H1 (cell line): ENCODE measurements around the gene KRT77. TPM values are rescaled to one million over a fixed set of nuclear protein-coding genes. Genes with fewer than 3 reads are reported as not detected.

ENCODE experiments used
- CTCF ChIA-PET: fragments of 300-600 bp; sonication (Branson Sonifier 250); formaldehyde crosslinking; loops from one replicate; lab custom pipeline; 2021; ENCODE audit not compliant: partially characterized antibody; lab: Charles Lee
- POLR2A ChIA-PET: fragments of 300-600 bp; sonication (Branson Sonifier 250); formaldehyde crosslinking; loops from one replicate; lab custom pipeline; 2021; ENCODE audit warnings: inconsistent platforms; ENCODE audit not compliant: partially characterized antibody; lab: Charles Lee
- DNase-seq, 2 experiments: peaks; one replicate each; pipeline versions ENCODE4 v3.0.0 to v3.0.0-alpha.2; 2010 to 2022; ENCODE audit warnings: low spot score in 2 of 2, low read depth in 1 of 2, mixed read lengths in 1 of 2
- FAIRE-seq: peaks from 2 replicates; lab custom pipeline; 2011; peaks lifted over from hg19 to GRCh38; lab: Jason Lieb, UNC
- H2AFZ ChIP-seq: 2 replicates; pipeline ENCODE4 v1.8.1; 2012; ENCODE audit warnings: low read length, inconsistent platforms
- H2AK5ac ChIP-seq: 2 replicates; pipeline ENCODE4 v1.6.1; 2013; ENCODE audit warnings: low read depth, low read length
- H2BK120ac ChIP-seq: replicated peaks from 2 replicates; pipeline ENCODE3; 2013; ENCODE audit warnings: low read depth, low read length, inconsistent platforms
- H2BK12ac ChIP-seq: 2 replicates; pipeline ENCODE4 v1.6.1; 2013; ENCODE audit warnings: low read depth, low read length
- H2BK15ac ChIP-seq: 2 replicates; pipeline ENCODE4 v1.6.1; 2013; ENCODE audit warnings: low read length
- H2BK20ac ChIP-seq: 2 replicates; pipeline ENCODE4 v1.6.1; 2013; ENCODE audit warnings: low read length
- H2BK5ac ChIP-seq: 2 replicates; pipeline ENCODE4 v1.6.1; 2013; ENCODE audit warnings: low read depth, low read length
- H3K14ac ChIP-seq: 2 replicates; pipeline ENCODE4 v1.6.1; 2013; ENCODE audit warnings: inconsistent platforms; ENCODE audit not compliant: insufficient read length
- H3K18ac ChIP-seq: 2 replicates; pipeline ENCODE4 v1.6.1; 2013; ENCODE audit warnings: low read length; ENCODE audit errors: extremely low read depth
- H3K23ac ChIP-seq: 2 replicates; pipeline ENCODE4 v1.6.1; 2013; ENCODE audit warnings: inconsistent platforms; ENCODE audit not compliant: insufficient read length
- H3K23me2 ChIP-seq: 2 replicates; pipeline ENCODE4 v1.6.1; 2013; ENCODE audit warnings: low read depth, low read length
- H3K27ac ChIP-seq: 2 replicates; pipeline ENCODE4 v1.6.1; 2011; ENCODE audit warnings: low read depth, low read length, inconsistent platforms
- H3K27me3 ChIP-seq, 4 experiments: replicated peaks in 1 of 4; 1 replicate in 1 of 4; 2 replicates in 3 of 4; pipeline versions ENCODE4 v1.6.1 to v1.8.1; 2011 to 2013; ENCODE audit warnings: low read length in 3 of 4, mild to moderate bottlenecking in 3 of 4, inconsistent platforms in 2 of 4, mixed read lengths in 2 of 4, moderate library complexity in 1 of 4; ENCODE audit not compliant: control insufficient read depth in 3 of 4, insufficient read depth in 3 of 4; ENCODE audit errors: extremely low read depth in 1 of 4
- H3K36me3 ChIP-seq, 4 experiments: 2 replicates each; pipeline versions ENCODE4 v1.6.1 to v1.8.1; 2011 to 2013; ENCODE audit warnings: mild to moderate bottlenecking in 4 of 4, low read length in 3 of 4, moderate library complexity in 2 of 4, control low read depth in 1 of 4, inconsistent platforms in 1 of 4; ENCODE audit not compliant: insufficient read depth in 4 of 4, control insufficient read depth in 2 of 4
- H3K4ac ChIP-seq: replicated peaks from 2 replicates; pipeline ENCODE3; 2013; ENCODE audit warnings: low read length, low read depth, mixed read lengths, inconsistent platforms; ENCODE audit not compliant: insufficient read length
- H3K4me1 ChIP-seq, 4 experiments: replicated peaks in 1 of 4; 1 replicate in 1 of 4; 2 replicates in 3 of 4; pipeline versions ENCODE4 v1.6.1 to v1.8.1; 2011 to 2013; ENCODE audit warnings: low read length in 3 of 4, inconsistent platforms in 2 of 4, mixed read lengths in 1 of 4; ENCODE audit not compliant: insufficient read depth in 4 of 4, control insufficient read depth in 3 of 4
- H3K4me2 ChIP-seq, 2 experiments: 2 replicates each; pipeline versions ENCODE4 v1.6.1 to v1.8.1; 2011 to 2013; ENCODE audit warnings: low read depth in 2 of 2, low read length in 2 of 2, control low read depth in 1 of 2, inconsistent platforms in 1 of 2, mild to moderate bottlenecking in 1 of 2; ENCODE audit not compliant: insufficient read depth in 1 of 2
- H3K4me3 ChIP-seq, 4 experiments: fragments of 200-600, 300-600 bp in 1 of 4; sonication (generic), shearing (Covaris generic), sonication (Bioruptor Twin) in 1 of 4; 2 replicates each; pipeline versions ENCODE4 v1.5.1 to v1.8.1; 2011 to 2016; ENCODE audit warnings: low read length in 4 of 4, low read depth in 3 of 4, control low read depth in 2 of 4, inconsistent platforms in 2 of 4, mild to moderate bottlenecking in 2 of 4, mixed read lengths in 1 of 4, moderate library complexity in 1 of 4; ENCODE audit not compliant: insufficient read depth in 2 of 4; ENCODE audit errors: extremely low read depth in 1 of 4
- H3K56ac ChIP-seq: replicated peaks from 2 replicates; pipeline ENCODE3; 2013; ENCODE audit warnings: low read depth, mild to moderate bottlenecking, mixed read lengths, low read length, inconsistent platforms; ENCODE audit not compliant: insufficient read length
- H3K79me1 ChIP-seq: 2 replicates; pipeline ENCODE4 v1.6.1; 2013; ENCODE audit warnings: low read depth, low read length, control low read depth
- H3K79me2 ChIP-seq, 2 experiments: 2 replicates each; pipeline versions ENCODE4 v1.6.1 to v1.8.1; 2012 to 2013; ENCODE audit warnings: low read length in 2 of 2, mild to moderate bottlenecking in 2 of 2, inconsistent platforms in 1 of 2; ENCODE audit not compliant: insufficient read depth in 2 of 2, control insufficient read depth in 1 of 2
- H3K9ac ChIP-seq, 4 experiments: replicated peaks in 1 of 4; 1 replicate in 1 of 4; 2 replicates in 3 of 4; pipeline versions ENCODE4 v1.6.1 to v1.8.1; 2011 to 2013; ENCODE audit warnings: low read depth in 3 of 4, low read length in 3 of 4, control low read depth in 2 of 4, mild to moderate bottlenecking in 2 of 4, moderate library complexity in 2 of 4, inconsistent platforms in 1 of 4; ENCODE audit errors: extremely low read depth in 1 of 4
- H3K9me3 ChIP-seq, 2 experiments: 2 replicates each; pipeline versions ENCODE4 v1.6.1 to v1.8.1; 2012 to 2013; ENCODE audit warnings: mild to moderate bottlenecking in 2 of 2, moderate library complexity in 2 of 2, control low read depth in 1 of 2, inconsistent platforms in 1 of 2, low read depth in 1 of 2, low read length in 1 of 2, mixed read lengths in 1 of 2; ENCODE audit not compliant: insufficient read depth in 2 of 2
- H4K20me1 ChIP-seq, 2 experiments: replicated peaks in 1 of 2; 2 replicates each; pipeline versions ENCODE3 to v1.8.1; 2011 to 2013; ENCODE audit warnings: inconsistent platforms in 2 of 2, low read length in 2 of 2, mild to moderate bottlenecking in 1 of 2; ENCODE audit not compliant: insufficient read depth in 2 of 2, control insufficient read depth in 1 of 2
- H4K5ac ChIP-seq: 2 replicates; pipeline ENCODE4 v1.6.1; 2013; ENCODE audit warnings: low read length, low read depth, mixed read lengths, inconsistent platforms; ENCODE audit not compliant: insufficient read length
- H4K8ac ChIP-seq: 2 replicates; pipeline ENCODE4 v1.8.0; 2013; ENCODE audit warnings: mild to moderate bottlenecking, moderate library complexity, low read length, inconsistent platforms; ENCODE audit not compliant: insufficient read depth; ENCODE audit errors: extremely low read depth
- H4K91ac ChIP-seq: replicated peaks from 2 replicates; pipeline ENCODE3; 2013; ENCODE audit warnings: low read length, mixed read lengths, inconsistent platforms; ENCODE audit not compliant: insufficient read length
- CHD2 ChIP-seq: IDR thresholded peaks from 2 replicates; pipeline ENCODE4 v1.6.1; 2012; ENCODE audit warnings: low read length, improper control_type of control experiment
- FOSL1 ChIP-seq: IDR thresholded peaks from 2 replicates; pipeline ENCODE4 v1.6.1; 2011; ENCODE audit warnings: mild to moderate bottlenecking, low read depth, low read length, moderate library complexity; ENCODE audit not compliant: insufficient read depth
- JUND ChIP-seq: IDR thresholded peaks from 2 replicates; pipeline ENCODE4 v1.6.1; 2011; ENCODE audit warnings: mild to moderate bottlenecking, improper control_type of control experiment, low read length
- KDM1A ChIP-seq: fragments of 200-600, 300-600 bp; sonication (generic); IDR thresholded peaks from 2 replicates; pipeline ENCODE4 v1.7.1; 2016; ENCODE audit warnings: mild to moderate bottlenecking, low read length, borderline replicate concordance
- MAX ChIP-seq: IDR thresholded peaks from 2 replicates; pipeline ENCODE4 v1.6.1; 2012; ENCODE audit warnings: inconsistent platforms
- RNF2 ChIP-seq: fragments of 200-900, 300-1000 bp; sonication (generic); IDR thresholded peaks from 2 replicates; pipeline ENCODE4 v1.7.1; 2016; ENCODE audit warnings: borderline replicate concordance, low read depth, mild to moderate bottlenecking, antibody characterized with exemption, low read length; ENCODE audit not compliant: poor library complexity, severe bottlenecking; ENCODE audit errors: missing control alignments
- WGBS, 2 experiments: shearing (Covaris generic) in 1 of 2; methylation state at CpG; one replicate each; pipeline versions ENCODE4 v1.1.6 to v1.1.7; 2013 to 2015; ENCODE audit warnings: low lambda C conversion rate in 2 of 2, mixed read lengths in 2 of 2, inconsistent platforms in 1 of 2, low coverage in 1 of 2, missing lambda C conversion rate in 1 of 2; ENCODE audit not compliant: insufficient replicate concordance in 2 of 2, insufficient coverage in 1 of 2, insufficient read length in 1 of 2; ENCODE audit errors: extremely low coverage in 1 of 2, missing lambda C conversion rate in 1 of 2; 5-methylcytosine and 5-hydroxymethylcytosine counted together
- polyA plus RNA-seq, 7 experiments: library from polyadenylated mRNA; depleted of rRNA in 3 of 7; stranded (reverse) in 5 of 7; unstranded in 2 of 7; fragments of >200 nt in 5 of 7; fragments of 200-250 nt in 2 of 7; gene quantifications; 1 replicate in 5 of 7; 2 replicates in 1 of 7; 4 replicates in 1 of 7; pipeline versions ENCODE4 v1.2.1 to v1.2.3, GENCODE V29; 2011 to 2013; ENCODE audit warnings: missing spikeins in 2 of 7, mixed read lengths in 2 of 7
- total RNA-seq: library from RNA; stranded (reverse); fragmentation: NEBNext Ultra II Directional; extraction: Animal tissue kit (Norgen Biotek cat#: 25700); gene quantifications from 2 replicates; pipeline ENCODE4 v1.2.1, GENCODE V29; 2021

The KRT77 gene
- total and polyA plus RNA-seq, 2 of the 8 experiments (the other 6 are each of a cell fraction or from before 2014, with no cell fraction given), result 0.02 TPM; not detected in 1

GRCh38 chr12:52644078-52644415, 59.3 kb downstream of the KRT77 start:
- no peak overlapping the region for H2BK120ac ChIP-seq
- CTCF ChIA-PET, result interaction anchor here (1.0 to 2.9 kb wide), 5 partner anchors 11 to 226 kb away, joined by 3 to 8 read pairs (median 3); no protein-coding TSS in a partner anchor
- H3K4me3 ChIP-seq, result no peak overlapping the region
- H3K4me1 ChIP-seq, result no peaks in the 10 kb centered on the region
- H4K8ac ChIP-seq, result no peak overlapping the region
- H2BK12ac ChIP-seq, result no peak overlapping the region
- no peak overlapping the region for H2BK5ac ChIP-seq
- DNase-seq (peak in 1 of 2 experiments; percentile 8), FAIRE-seq (no peak)
- TF ChIP-seq RNF2 (no peak), JUND (no peak), MAX (no peak), KDM1A (no peak), FOSL1 (no peak), CHD2 (no peak)
- no peak overlapping the region for H3K18ac ChIP-seq
- H2BK20ac ChIP-seq, result no peak overlapping the region
- H3K56ac ChIP-seq, result no peak overlapping the region
- no peak overlapping the region for H3K23ac ChIP-seq
- WGBS, 2 experiments, result 86% methylated on average over 6 of the region's 6 CpGs; no CpG with 5 or more reads in 1 of the 2 experiments
- H3K79me1 ChIP-seq, result no peaks in the 10 kb centered on the region
- POLR2A ChIA-PET, result no interaction called here
- H3K9me3 ChIP-seq, result no peaks in the 10 kb centered on the region
- no peak overlapping the region for H3K4me2 ChIP-seq
- no peaks in the 10 kb centered on the region for H4K20me1 ChIP-seq
- H3K27ac ChIP-seq, result no peak overlapping the region
- no peak overlapping the region for H2AK5ac ChIP-seq
- H4K5ac ChIP-seq, result no peak overlapping the region
- peaks cover 0 to 5% (median 0%) of the 10 kb centered on the region in 4 experiments; a peak in 1 of 7 replicates for H3K27me3 ChIP-seq
- no peaks in the 10 kb centered on the region for H3K23me2 ChIP-seq
- no peak overlapping the region for H4K91ac ChIP-seq
- no peak overlapping the region for H3K4ac ChIP-seq
- H3K36me3 ChIP-seq, result no peaks in the 10 kb centered on the region
- H2AFZ ChIP-seq, result no peak overlapping the region
- H3K79me2 ChIP-seq, result no peaks in the 10 kb centered on the region
- H2BK15ac ChIP-seq, result no peak overlapping the region
- H3K9ac ChIP-seq, result no peak overlapping the region
- no peak overlapping the region for H3K14ac ChIP-seq
